ENCODE measurements around the gene DLG1.

DNA sequence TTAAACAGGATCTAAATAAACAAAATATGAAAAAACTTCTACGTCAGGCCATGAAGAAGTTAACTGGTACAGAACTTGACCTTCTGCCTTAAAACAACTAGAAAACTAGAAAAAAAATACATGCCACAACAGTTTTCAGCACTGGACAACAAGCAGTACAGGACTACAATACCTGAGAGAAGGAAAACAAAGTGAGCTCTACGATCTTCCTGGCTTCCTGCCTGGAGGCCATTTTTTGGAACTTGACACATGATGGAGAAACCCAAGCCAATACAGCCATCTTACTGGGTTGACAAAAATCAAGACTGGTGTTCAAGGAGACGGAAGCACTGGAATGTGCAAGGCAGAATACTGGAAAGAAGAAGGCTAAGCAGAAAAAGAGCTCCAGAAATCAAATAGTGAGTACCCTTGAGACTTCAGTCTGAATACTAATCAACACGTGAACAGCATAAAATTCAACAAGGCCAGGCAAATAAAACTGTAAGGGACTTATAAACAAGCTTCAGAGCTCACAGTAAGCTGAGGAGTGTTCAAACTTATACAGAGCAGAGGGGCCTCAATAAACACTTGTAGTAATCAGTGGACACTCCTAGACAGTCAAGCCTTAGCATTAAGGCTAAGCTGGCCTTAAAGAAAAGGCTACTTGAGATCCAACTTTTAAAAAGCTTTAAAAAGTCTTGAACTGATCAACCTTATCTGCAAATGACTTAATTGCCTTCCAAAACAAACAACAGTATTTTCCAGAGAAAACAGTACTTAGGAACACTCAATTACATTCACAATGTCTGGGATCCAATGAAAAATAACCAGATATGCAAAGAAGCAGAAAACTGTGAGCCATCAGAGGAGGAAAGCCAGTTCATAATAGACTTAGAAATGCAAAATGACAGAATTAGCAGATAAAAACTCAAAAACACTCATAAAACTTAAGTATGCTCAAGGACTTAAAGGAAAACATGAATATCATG is 63.2 kb downstream of the DLG1 start:
- TF ChIP-seq CTCF (conservative IDR thresholded peaks at IDR 0.05; ENCODE audit: low read length) (no peak), EZH2phosphoT487 (IDR thresholded peaks at IDR 0.05; ENCODE audit: borderline replicate concordance, low read depth, low read length) (no peak)
